ENCODE results near the gene ARHGAP6.

DNA sequence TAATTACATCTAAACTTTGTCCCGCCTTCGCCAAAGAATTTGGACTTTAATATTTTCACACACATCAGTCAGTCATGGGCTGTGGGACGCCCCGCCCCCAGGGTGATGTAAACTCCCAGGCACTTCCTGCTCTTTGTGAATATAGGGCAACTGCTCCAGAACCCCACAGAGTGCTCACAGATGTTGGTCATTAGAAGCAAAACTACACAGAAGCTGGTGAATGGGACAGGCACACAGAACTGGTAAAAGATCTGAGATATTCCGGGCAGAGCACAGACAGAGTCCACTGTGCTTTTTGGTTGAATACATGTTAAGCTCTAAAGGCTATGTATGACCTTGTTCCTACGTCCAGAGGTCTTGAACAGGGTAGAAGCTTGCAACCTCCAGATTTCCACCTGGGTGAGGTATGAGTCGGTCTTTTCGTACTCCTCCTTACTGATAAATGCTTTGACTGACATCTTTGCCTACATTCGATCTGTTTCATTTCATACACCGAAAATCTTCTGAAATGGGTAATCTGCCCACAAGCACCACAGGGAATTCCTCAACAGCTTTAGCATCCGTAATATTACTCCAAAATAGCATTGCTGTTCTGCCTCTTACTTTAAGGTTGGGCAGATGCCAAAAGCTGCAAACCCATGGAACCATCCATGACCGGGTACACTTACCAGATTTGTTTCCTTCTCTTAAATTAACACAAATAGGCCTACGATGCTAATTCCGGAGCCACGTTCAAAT lies 227.9 kb downstream of the ARHGAP6 start:
- TF ChIP-seq POLR2AphosphoS5 (IDR thresholded peaks at IDR 0.05) (no peak), CTCF (IDR thresholded peaks at IDR 0.05) (no peak)
